HCT116 (cell line): ENCODE data around the gene IPO13. TPM values are rescaled to one million over a fixed set of nuclear protein-coding genes. Genes with fewer than 3 reads are reported as not detected.

Experiments used
- ATAC-seq: fragments of 200-7000 bp; cut with Tn5 transposase; 2 replicates; pipeline ENCODE4 v1.9.1; 2020; ENCODE audit warnings: mild to moderate bottlenecking, moderate library complexity
- BruUV-seq: library from RNA; stranded (reverse); fragments of 400-500 nt; replicated peaks from 2 replicates; lab custom pipeline; 2021; lab: Mats Ljungman, UMichigan
- CTCF ChIA-PET: fragments of 300-600 bp; sonication (Branson Sonifier 250); formaldehyde crosslinking; loops from one replicate; lab custom pipeline; 2021; ENCODE audit warnings: antibody characterized with exemption; lab: Charles Lee
- POLR2A ChIA-PET: fragments of 300-600, 350-600 bp; sonication (Branson Sonifier 250); formaldehyde crosslinking; loops from one replicate; lab custom pipeline; 2021; ENCODE audit warnings: antibody characterized with exemption; lab: Charles Lee
- RAD21 ChIA-PET, 2 experiments: fragments of 300-600 bp; sonication (Branson Sonifier 250); formaldehyde crosslinking; loops; one replicate each; lab custom pipeline; 2023; ENCODE audit warnings: low total read pairs in 2 of 2; ENCODE audit not compliant: uncharacterized antibody in 2 of 2, unreplicated experiment in 2 of 2, low non-redundant PET in 1 of 2; lab: Charles Lee
- DNase-seq: peaks from one replicate; pipeline ENCODE4 v3.0.0-alpha.2; 2010; ENCODE audit warnings: low read depth, low spot score
- H2AFZ ChIP-seq: fragments of 200-600 bp; shearing (Covaris generic), sonication (generic); 2 replicates; pipeline ENCODE4 v1.6.1; 2017; ENCODE audit warnings: low read depth, mixed run types, mixed read lengths, antibody characterized with exemption, low read length; ENCODE audit not compliant: poor library complexity, severe bottlenecking
- H3K27ac ChIP-seq: 2 replicates; pipeline ENCODE4 v1.5.1; 2012; ENCODE audit warnings: low read depth, low read length
- H3K27me3 ChIP-seq: fragments of 200-600 bp; sonication (generic); 2 replicates; pipeline ENCODE4 v1.6.1; 2016; ENCODE audit warnings: mixed run types, low read length, mixed read lengths; ENCODE audit not compliant: insufficient read depth
- H3K36me3 ChIP-seq, 2 experiments: fragments of 200-500 bp in 1 of 2; fragments of 200-600 bp in 1 of 2; sonication (Bioruptor generic) in 1 of 2; sonication (generic) in 1 of 2; 2 replicates each; pipeline versions ENCODE4 v1.5.1 to v1.6.1; 2014 to 2016; ENCODE audit warnings: low read length in 2 of 2, inconsistent platforms in 1 of 2, mixed read lengths in 1 of 2, mixed run types in 1 of 2; ENCODE audit not compliant: insufficient read depth in 2 of 2, control insufficient read depth in 1 of 2
- H3K4me1 ChIP-seq, 2 experiments: fragments of 200-600 bp in 1 of 2; sonication (generic) in 1 of 2; 2 replicates each; pipeline versions ENCODE4 v1.5.1 to v1.6.1; 2012 to 2017; ENCODE audit warnings: low read length in 2 of 2, inconsistent platforms in 1 of 2, mild to moderate bottlenecking in 1 of 2, mixed read lengths in 1 of 2, mixed run types in 1 of 2, moderate library complexity in 1 of 2; ENCODE audit not compliant: insufficient read depth in 2 of 2, control insufficient read depth in 1 of 2
- H3K4me2 ChIP-seq: fragments of 200-600 bp; sonication (generic); 2 replicates; pipeline ENCODE4 v1.6.1; 2017; ENCODE audit warnings: mixed run types, low read length, mixed read lengths
- H3K4me3 ChIP-seq, 2 experiments: fragments of 200-600 bp in 1 of 2; sonication (generic) in 1 of 2; replicated peaks in 1 of 2; 2 replicates each; pipeline ENCODE4 v1.5.1; 2011 to 2016; ENCODE audit warnings: low read length in 2 of 2, control low read depth in 1 of 2, low read depth in 1 of 2, mild to moderate bottlenecking in 1 of 2, mixed read lengths in 1 of 2, mixed run types in 1 of 2
- H3K79me2 ChIP-seq: fragments of 200-600 bp; sonication (generic); 2 replicates; pipeline ENCODE4 v1.6.1; 2017; ENCODE audit warnings: mild to moderate bottlenecking, mixed run types, low read length, moderate library complexity, mixed read lengths; ENCODE audit not compliant: insufficient read depth
- H3K9ac ChIP-seq: fragments of 200-600 bp; sonication (generic); 2 replicates; pipeline ENCODE4 v1.6.1; 2016; ENCODE audit warnings: low read length, mixed read lengths
- H3K9me2 ChIP-seq: fragments of 200-600 bp; sonication (generic), shearing (Covaris generic); 2 replicates; pipeline ENCODE4 v1.6.1; 2017; ENCODE audit warnings: mixed run types, mild to moderate bottlenecking, moderate library complexity; ENCODE audit not compliant: insufficient read depth
- H3K9me3 ChIP-seq, 2 experiments: fragments of 200-500 bp in 1 of 2; fragments of 200-600 bp in 1 of 2; sonication (Bioruptor generic) in 1 of 2; sonication (generic) in 1 of 2; 2 replicates each; pipeline ENCODE4 v1.6.1; 2014 to 2017; ENCODE audit warnings: low read length in 2 of 2, mixed read lengths in 2 of 2, inconsistent platforms in 1 of 2, low read depth in 1 of 2, mild to moderate bottlenecking in 1 of 2, mixed run types in 1 of 2, moderate library complexity in 1 of 2; ENCODE audit not compliant: control insufficient read depth in 1 of 2, insufficient read depth in 1 of 2
- H4K20me1 ChIP-seq: fragments of 200-600 bp; sonication (generic), shearing (Covaris generic); 2 replicates; pipeline ENCODE4 v1.6.1; 2017; ENCODE audit warnings: mixed run types, mild to moderate bottlenecking, moderate library complexity; ENCODE audit not compliant: insufficient read depth
- ATF3 ChIP-seq: IDR thresholded peaks from 2 replicates; pipeline ENCODE4 v1.6.1; 2012
- CBX3 ChIP-seq: IDR thresholded peaks from 2 replicates; pipeline ENCODE4 v1.6.1; 2012; ENCODE audit warnings: low read depth
- CEBPB ChIP-seq: IDR thresholded peaks from 2 replicates; pipeline ENCODE4 v1.6.1; 2012; ENCODE audit warnings: low read depth
- CTCF ChIP-seq, 3 experiments: fragments of 200-600 bp in 1 of 3; sonication (generic) in 1 of 3; IDR thresholded peaks in 2 of 3; conservative IDR thresholded peaks in 1 of 3; 2 replicates each; pipeline ENCODE4 v1.5.1; 2012 to 2017; ENCODE audit warnings: low read depth in 2 of 3, low read length in 2 of 3, antibody characterized with exemption in 1 of 3, borderline replicate concordance in 1 of 3, control low read depth in 1 of 3, mild to moderate bottlenecking in 1 of 3, mixed read lengths in 1 of 3, mixed run types in 1 of 3, moderate library complexity in 1 of 3; ENCODE audit not compliant: insufficient read depth in 1 of 3
- EGR1 ChIP-seq: IDR thresholded peaks from 2 replicates; pipeline ENCODE4 v1.6.1; 2012; ENCODE audit warnings: low read depth
- ELF1 ChIP-seq: IDR thresholded peaks from 2 replicates; pipeline ENCODE4 v1.6.1; 2012; ENCODE audit warnings: low read depth, borderline replicate concordance
- EZH2 ChIP-seq: fragments of 200-600 bp; sonication (generic); IDR thresholded peaks from 2 replicates; pipeline ENCODE4 v1.6.1; 2017; ENCODE audit warnings: antibody characterized with exemption, mixed run types
- FOSL1 ChIP-seq: IDR thresholded peaks from 2 replicates; pipeline ENCODE4 v1.6.1; 2012; ENCODE audit warnings: low read depth
- JUND ChIP-seq: IDR thresholded peaks from 2 replicates; pipeline ENCODE4 v1.6.1; 2012
- MAX ChIP-seq: IDR thresholded peaks from 2 replicates; pipeline ENCODE4 v1.6.1; 2012
- POLR2A ChIP-seq: IDR thresholded peaks from 2 replicates; pipeline ENCODE4 v1.7.0; 2011; ENCODE audit warnings: borderline replicate concordance; ENCODE audit not compliant: insufficient read depth, insufficient read length; ENCODE audit errors: extremely low read depth
- RAD21 ChIP-seq: IDR thresholded peaks from 2 replicates; pipeline ENCODE4 v1.6.1; 2012; ENCODE audit warnings: low read depth, mild to moderate bottlenecking
- REST ChIP-seq: IDR thresholded peaks from 2 replicates; pipeline ENCODE4 v1.6.1; 2012; ENCODE audit warnings: low read depth
- SP1 ChIP-seq: IDR thresholded peaks from 2 replicates; pipeline ENCODE4 v1.6.1; 2012; ENCODE audit warnings: low read depth
- SRF ChIP-seq: IDR thresholded peaks from 2 replicates; pipeline ENCODE4 v1.6.1; 2012; ENCODE audit warnings: low read depth
- TCF7L2 ChIP-seq: IDR thresholded peaks from 2 replicates; pipeline ENCODE4 v1.7.0; 2011; ENCODE audit warnings: borderline replicate concordance, inconsistent platforms; ENCODE audit not compliant: insufficient read depth, insufficient read length; ENCODE audit errors: extremely low read depth
- ZBTB33 ChIP-seq: IDR thresholded peaks from 2 replicates; pipeline ENCODE4 v1.6.1; 2011; ENCODE audit warnings: mild to moderate bottlenecking, low read length, moderate library complexity; ENCODE audit not compliant: insufficient replicate concordance; ENCODE audit errors: extremely low read depth
- ZFX ChIP-seq: fragments of 450-650 bp; IDR thresholded peaks from 2 replicates; pipeline ENCODE4 v1.6.1; 2017
- ZNF274 ChIP-seq: fragments of 200-500 bp; sonication (Bioruptor generic); IDR thresholded peaks from 2 replicates; pipeline ENCODE4 v1.6.1; 2014; ENCODE audit warnings: mild to moderate bottlenecking, low read depth, low read length, inconsistent platforms
- intact Hi-C: fragments of 100-400 bp; cut with micrococcal nuclease; formaldehyde crosslinking; loops from 2 replicates; pipeline ENCODE4 v1.10.0; 2022
- total RNA-seq: library from RNA; stranded (reverse); gene quantifications from one replicate; pipeline ENCODE4 v1.2.1, GENCODE V29; 2021; ENCODE audit not compliant: unreplicated experiment

Gene IPO13
- total RNA-seq, 1 experiment from 2014 or later: 18.7 TPM

GRCh38 chr1:43991476-43992231, 44.9 kb downstream of the IPO13 start, which contains the start of gene CCDC24:
Gene CCDC24 (plus strand): TSS chr1:43991599. CDS start chr1:43991879, 280 bp downstream.
- RAD21 ChIA-PET: interaction anchor here in 1 of 2 experiments (0.5 to 1.6 kb wide), 3 partner anchors 22 to 228 kb away, joined by 3 to 5 read pairs (median 3); partner anchors contain the start of gene DPH2
- Histone ChIP-seq H2AFZ (peak within 1 kb of the TSS; percentile 65), H3K9me2 (no peaks in the 10 kb centered on the region), H3K4me1 (peaks cover 10 to 39% of the 10 kb centered on the region in 2 experiments), H3K4me2 (peak within 1 kb of the TSS; percentile 91), H3K9me3 (no peaks in the 10 kb centered on the region), H4K20me1 (no peaks in the 10 kb centered on the region), H3K9ac (peak within 1 kb of the TSS; percentile 80), H3K4me3 (peak within 1 kb of the TSS; percentile 63 to 72), H3K36me3 (peaks cover 0 to 9% of the 10 kb centered on the region in 2 experiments; a peak in 2 of 4 replicates), H3K27me3 (no peaks in the 10 kb centered on the region), H3K79me2 (no peaks in the 10 kb centered on the region), H3K27ac (peak within 1 kb of the TSS; percentile 82)
- POLR2A ChIA-PET: interaction anchor here (1.2 kb wide), 2 partner anchors 340 to 341 kb away, joined by 3 read pairs; partner anchors contain the start of gene KDM4A
- CTCF ChIA-PET: interaction anchor here (1.4 to 3.3 kb wide), 3 partner anchors 13 to 56 kb away, joined by 4 to 13 read pairs (median 6); no protein-coding TSS in a partner anchor
- ATAC-seq (peak; percentile 80), DNase-seq (peak; percentile 63)
- BruUV-seq: TSS peak; percentile 25
- intact Hi-C loops: no loop called here
- TF ChIP-seq POLR2A (peak; percentile 33), JUND (no peak), ATF3 (no peak), MAX (peak; percentile 90), EZH2 (no peak), CEBPB (no peak), ELF1 (no peak; the same call in 1 of the 2 replicates), SRF (no peak), ZBTB33 (no peak), TCF7L2 (no peak), ZFX (peak; percentile 51; the same call in 1 of the 2 replicates), ZNF274 (no peak), SP1 (peak; percentile 61), EGR1 (no peak), CBX3 (no peak), CTCF (IDR thresholded peaks at IDR 0.05 in 2 of 3, conservative IDR thresholded peaks at IDR 0.05 in 1 of 3; ENCODE audit: borderline replicate concordance in 1 of 3, insufficient read depth in 1 of 3, low read depth in 2 of 3, low read length in 2 of 3) (no peak), REST (no peak), RAD21 (no peak), FOSL1 (no peak)
